Activated T-cell treated with anti-CD3 and anti-CD28 coated beads, Interleukin-2, amount 50 U/mL, for 4 hours (primary cell): ENCODE data around the gene EPHB1. TPM values are rescaled to one million over a fixed set of nuclear protein-coding genes. Genes with fewer than 3 reads are reported as not detected.

Source experiments
- ATAC-seq, 2 donors: fragments of 200-7000 bp; cut with Tn5 transposase; one replicate each; pipeline ENCODE4 v1.10.0; 2021
- DNase-seq: peaks from one replicate; pipeline ENCODE4 v3.0.0-alpha.2; 2020
- H3K27me3 Mint-ChIP-seq: one replicate; pipeline ENCODE4 v1.8.0; 2021; ENCODE audit warnings: low read depth, mixed read lengths
- H3K36me3 Mint-ChIP-seq: one replicate; pipeline ENCODE4 v1.8.0; 2022; ENCODE audit warnings: mixed read lengths; ENCODE audit not compliant: insufficient read depth
- H3K4me1 Mint-ChIP-seq: one replicate; pipeline ENCODE4 v1.8.0; 2021; ENCODE audit warnings: low read depth, mixed read lengths
- H3K4me3 Mint-ChIP-seq: one replicate; pipeline ENCODE4 v1.8.0; 2021; ENCODE audit warnings: mild to moderate bottlenecking, moderate library complexity, mixed read lengths
- H3K9me3 Mint-ChIP-seq: one replicate; pipeline ENCODE4 v1.8.0; 2021; ENCODE audit warnings: mixed read lengths
- total RNA-seq, 3 donors: library from RNA; stranded (reverse); gene quantifications; one replicate each; pipeline ENCODE4 v1.2.1, GENCODE V29; 2021

EPHB1 gene
- total RNA-seq, 3 donors from 2014 or later = 0.50 to 0.71 (median 0.68) TPM

- no peaks in the 10 kb centered on the region for H3K4me1 Mint-ChIP-seq
- H3K4me3 Mint-ChIP-seq = no peak overlapping the region
- peaks cover 2% of the 10 kb centered on the region for H3K27me3 Mint-ChIP-seq
- H3K9me3 Mint-ChIP-seq = no peaks in the 10 kb centered on the region
- no peaks in the 10 kb centered on the region for H3K36me3 Mint-ChIP-seq
- DNase-seq (no peak), ATAC-seq (no peak)
Measured at GRCh38 chr3:135235541-135235940, 440.5 kb downstream of the EPHB1 start.

DNA sequence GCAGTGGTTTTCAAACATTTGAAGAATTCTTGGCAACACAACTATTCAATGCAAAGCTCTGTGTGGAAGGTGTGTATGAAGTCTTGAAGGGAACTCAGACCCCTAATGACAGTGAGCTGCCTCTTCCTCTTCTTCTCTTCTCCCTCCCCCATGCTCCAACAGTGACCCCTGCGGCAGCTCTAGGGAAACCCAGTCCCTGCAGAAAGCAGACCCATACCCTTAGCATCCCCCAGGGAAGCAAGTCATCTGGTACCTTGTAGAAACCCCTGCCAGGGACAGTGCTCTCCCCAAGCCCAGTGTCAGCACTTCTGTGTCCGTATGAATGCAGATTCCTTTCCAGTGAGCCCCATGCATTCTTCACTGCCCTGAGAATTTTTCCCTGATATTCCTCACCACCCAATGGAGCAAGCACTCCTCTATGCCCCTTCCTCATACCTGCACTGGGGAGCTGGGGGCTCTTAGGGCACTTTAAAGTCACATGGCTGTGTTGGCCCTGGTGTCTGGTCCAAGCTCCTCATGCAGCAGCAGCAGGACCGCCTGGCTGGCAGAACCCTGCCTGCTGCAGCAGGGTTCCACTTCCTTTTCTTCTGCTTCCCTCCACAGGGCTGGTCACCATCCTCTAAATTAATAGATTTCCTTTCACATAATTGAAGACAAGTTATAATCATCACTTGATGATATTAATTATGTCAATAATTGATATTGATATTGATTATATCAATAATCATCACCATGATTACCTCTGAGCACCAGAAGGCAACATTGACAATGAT, 442.5 kb downstream of the EPHB1 start:
- Mint-ChIP-seq H3K4me3 (no peak overlapping the region), H3K4me1 (no peaks in the 10 kb centered on the region), H3K36me3 (no peaks in the 10 kb centered on the region), H3K9me3 (no peaks in the 10 kb centered on the region), H3K27me3 (peaks cover 2% of the 10 kb centered on the region)
- ATAC-seq (no peak), DNase-seq (no peak)

GRCh38 chr3:135238236-135238830, 443.3 kb downstream of the EPHB1 start:
- DNase-seq (no peak), ATAC-seq (no peak)
- Mint-ChIP-seq H3K4me1 (no peaks in the 10 kb centered on the region), H3K27me3 (peaks cover 2% of the 10 kb centered on the region), H3K4me3 (no peak overlapping the region), H3K9me3 (no peaks in the 10 kb centered on the region), H3K36me3 (no peaks in the 10 kb centered on the region)

- no peaks in the 10 kb centered on the region for H3K4me1 Mint-ChIP-seq
Measured at GRCh38 chr3:135238871-135239614, 444.0 kb downstream of the EPHB1 start.

DNA sequence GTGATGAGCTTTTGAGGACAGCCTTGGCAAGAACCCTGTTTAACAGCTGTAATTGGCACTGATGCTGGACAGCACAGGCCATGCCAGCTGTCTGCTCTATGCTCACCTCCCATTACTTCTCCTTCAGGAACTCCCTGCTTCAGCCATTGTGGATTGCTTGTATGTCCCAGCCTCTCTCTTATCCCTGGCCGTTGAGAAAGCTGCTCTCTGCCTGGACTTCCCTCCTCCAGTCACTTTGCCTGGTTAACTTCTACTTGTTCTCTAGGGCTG, 444.5 kb downstream of the EPHB1 start:
- H3K4me3 Mint-ChIP-seq = no peak overlapping the region
- peaks cover 2% of the 10 kb centered on the region for H3K27me3 Mint-ChIP-seq
- DNase-seq (no peak), ATAC-seq (no peak)
- H3K4me1 Mint-ChIP-seq = no peaks in the 10 kb centered on the region
- H3K36me3 Mint-ChIP-seq = no peaks in the 10 kb centered on the region
- no peaks in the 10 kb centered on the region for H3K9me3 Mint-ChIP-seq

More at GRCh38 chr3:135238871-135239614, 444.0 kb downstream of the EPHB1 start:
- Mint-ChIP-seq H3K36me3 (no peaks in the 10 kb centered on the region), H3K4me3 (no peak overlapping the region), H3K9me3 (no peaks in the 10 kb centered on the region), H3K27me3 (peaks cover 2% of the 10 kb centered on the region)
- no peak for ATAC-seq
- DNase-seq = no peak

GRCh38 chr3:135240426-135240825, 445.4 kb downstream of the EPHB1 start:
- peaks cover 2% of the 10 kb centered on the region for H3K27me3 Mint-ChIP-seq
- no peak overlapping the region for H3K4me3 Mint-ChIP-seq
- H3K9me3 Mint-ChIP-seq = no peaks in the 10 kb centered on the region
- H3K36me3 Mint-ChIP-seq = no peaks in the 10 kb centered on the region
- ATAC-seq = no peak
- H3K4me1 Mint-ChIP-seq = no peaks in the 10 kb centered on the region
- no peak for DNase-seq

DNA sequence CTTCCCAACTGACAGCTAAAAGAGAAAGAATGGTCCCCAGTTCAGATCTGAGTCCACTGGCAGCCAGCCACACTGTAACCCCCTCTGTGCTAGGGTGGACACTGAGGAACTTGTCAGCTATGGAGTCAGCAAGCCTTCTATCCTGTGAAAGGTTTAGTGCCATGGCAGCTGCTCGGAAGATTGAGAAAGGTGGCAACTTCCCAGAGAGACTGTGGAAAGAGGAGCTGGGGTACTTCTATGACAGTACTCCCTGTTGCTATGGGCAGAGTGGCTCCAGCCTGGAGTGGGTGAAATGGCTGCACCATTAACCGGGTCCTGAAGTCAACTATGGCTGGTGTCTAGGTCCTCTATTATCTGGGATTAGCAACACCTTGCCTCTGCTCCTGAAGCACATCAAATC, 447.2 kb downstream of the EPHB1 start:
- Mint-ChIP-seq H3K4me1 (no peaks in the 10 kb centered on the region), H3K27me3 (peaks cover 2% of the 10 kb centered on the region), H3K9me3 (no peaks in the 10 kb centered on the region), H3K4me3 (no peak overlapping the region), H3K36me3 (no peaks in the 10 kb centered on the region)
- DNase-seq (no peak), ATAC-seq (no peak)

DNA sequence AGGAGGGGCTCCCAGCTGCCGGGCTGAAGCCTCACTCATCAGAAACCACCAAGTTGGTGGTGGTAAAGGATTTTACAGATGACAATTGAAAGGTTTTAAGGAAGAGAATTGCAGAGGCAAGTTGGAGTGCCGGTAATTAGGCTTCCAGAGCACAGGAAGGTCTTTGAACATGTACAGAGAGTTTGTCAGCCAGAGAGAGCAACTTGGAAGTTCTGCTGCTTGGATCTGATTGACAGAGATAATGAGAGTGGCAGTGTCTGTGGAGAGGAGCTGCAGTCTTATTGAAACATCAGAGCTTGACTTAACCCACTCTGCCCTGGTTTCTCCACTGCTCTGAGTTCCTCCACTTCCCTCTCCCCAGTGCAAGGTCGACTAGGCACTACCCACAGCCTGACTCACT, 448.6 kb downstream of the EPHB1 start:
- Mint-ChIP-seq H3K27me3 (peaks cover under 1% of the 10 kb centered on the region), H3K4me1 (no peaks in the 10 kb centered on the region), H3K36me3 (no peaks in the 10 kb centered on the region), H3K9me3 (no peaks in the 10 kb centered on the region), H3K4me3 (no peak overlapping the region)
- DNase-seq (no peak), ATAC-seq (no peak)

GRCh38 chr3:135246027-135246426, 451.0 kb downstream of the EPHB1 start:
- Mint-ChIP-seq H3K9me3 (no peaks in the 10 kb centered on the region), H3K36me3 (no peaks in the 10 kb centered on the region), H3K27me3 (no peaks in the 10 kb centered on the region), H3K4me3 (no peak overlapping the region), H3K4me1 (no peaks in the 10 kb centered on the region)
- ATAC-seq = no peak
- DNase-seq = no peak

GRCh38 chr3:135248213-135248612, 453.2 kb downstream of the EPHB1 start:
- H3K4me1 Mint-ChIP-seq = no peaks in the 10 kb centered on the region

GRCh38 chr3:135249186-135249585, 454.1 kb downstream of the EPHB1 start:
- Mint-ChIP-seq H3K27me3 (no peaks in the 10 kb centered on the region), H3K36me3 (no peaks in the 10 kb centered on the region), H3K9me3 (no peaks in the 10 kb centered on the region), H3K4me3 (no peak overlapping the region), H3K4me1 (no peaks in the 10 kb centered on the region)
- ATAC-seq (no peak), DNase-seq (no peak)

More at GRCh38 chr3:135248213-135248612, 453.2 kb downstream of the EPHB1 start:
- ATAC-seq = no peak
- DNase-seq = no peak
- Mint-ChIP-seq H3K4me3 (no peak overlapping the region), H3K27me3 (no peaks in the 10 kb centered on the region), H3K9me3 (no peaks in the 10 kb centered on the region), H3K36me3 (no peaks in the 10 kb centered on the region)

DNA sequence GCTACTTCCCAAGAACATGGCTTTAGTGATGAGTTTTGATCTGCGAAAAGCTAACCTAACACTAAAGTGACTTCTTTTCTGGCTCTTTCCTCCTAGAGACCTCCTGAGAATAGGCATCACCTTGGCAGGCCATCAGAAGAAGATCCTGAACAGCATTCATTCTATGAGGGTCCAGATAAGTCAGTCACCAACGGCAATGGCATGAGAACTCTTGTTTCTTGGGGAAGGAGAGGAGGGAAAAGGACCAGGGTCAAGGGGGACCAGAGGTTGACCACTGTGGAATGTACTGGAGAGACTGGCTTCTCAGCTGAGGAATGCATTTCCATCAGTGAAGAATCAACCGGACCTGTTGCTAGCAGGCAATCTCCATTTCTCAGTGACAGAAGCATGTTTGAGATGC, 463.9 kb downstream of the EPHB1 start:
- Mint-ChIP-seq H3K4me3 (no peak overlapping the region), H3K9me3 (no peaks in the 10 kb centered on the region), H3K4me1 (no peaks in the 10 kb centered on the region), H3K27me3 (peaks cover 3% of the 10 kb centered on the region), H3K36me3 (no peaks in the 10 kb centered on the region)
- DNase-seq = no peak
- no peak for ATAC-seq

GRCh38 chr3:135260025-135260424, 465.0 kb downstream of the EPHB1 start:
- no peaks in the 10 kb centered on the region for H3K36me3 Mint-ChIP-seq
- peaks cover 3% of the 10 kb centered on the region for H3K27me3 Mint-ChIP-seq

DNA sequence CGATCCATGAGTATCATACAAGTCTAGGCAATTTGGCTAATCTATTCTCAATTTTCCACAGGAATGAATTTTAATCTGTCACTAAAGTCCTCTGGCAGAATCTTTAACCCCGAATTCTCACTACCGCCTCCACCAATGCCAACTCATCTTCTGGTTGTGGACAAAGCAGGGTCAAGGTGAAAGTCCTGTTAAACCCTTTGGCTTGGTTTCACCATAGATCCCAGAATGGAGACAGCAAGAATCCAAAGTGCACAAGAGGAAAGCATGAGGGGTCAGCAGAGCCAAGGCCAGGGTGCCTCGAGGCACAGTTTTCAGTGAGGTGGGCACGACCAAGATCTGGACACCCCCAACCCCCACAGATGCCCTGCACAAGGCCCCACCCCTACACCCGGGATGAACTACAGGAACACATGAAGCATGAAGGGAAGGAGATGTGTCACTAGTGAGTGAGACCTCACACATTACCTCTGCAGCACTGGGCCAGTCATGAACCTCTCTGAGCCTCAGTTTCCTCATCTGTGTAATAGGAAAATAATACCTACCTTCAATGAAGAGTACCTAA, 466.2 kb downstream of the EPHB1 start:
- no peak for ATAC-seq
- DNase-seq = no peak
- no peak overlapping the region for H3K4me3 Mint-ChIP-seq
- H3K27me3 Mint-ChIP-seq = peaks cover 3% of the 10 kb centered on the region
- no peaks in the 10 kb centered on the region for H3K36me3 Mint-ChIP-seq
- H3K4me1 Mint-ChIP-seq = no peaks in the 10 kb centered on the region
- H3K9me3 Mint-ChIP-seq = no peaks in the 10 kb centered on the region

More at GRCh38 chr3:135260025-135260424, 465.0 kb downstream of the EPHB1 start:
- Mint-ChIP-seq H3K4me3 (no peak overlapping the region), H3K4me1 (no peaks in the 10 kb centered on the region), H3K9me3 (no peaks in the 10 kb centered on the region)
- no peak for ATAC-seq
- DNase-seq = no peak
